ENCODE data around the gene NISCH.

Gene NISCH

GRCh38 chr3:52447512-52448355 is 7.7 kb upstream of the NISCH start:
- DNase-seq, result no peak

- DNase-seq, result no peak
These were observed 4.7 kb upstream of the NISCH start for GRCh38 chr3:52450489-52451236.

GRCh38 chr3:52451237-52452083 is 3.9 kb upstream of the NISCH start:
- DNase-seq, result no peak

- no peak for DNase-seq
These were observed 3.3 kb upstream of the NISCH start for GRCh38 chr3:52452126-52452525.

GRCh38 chr3:52452570-52453221 is 2.7 kb upstream of the NISCH start:
- DNase-seq, result no peak

- DNase-seq, result no peak
These were observed 1.7 kb upstream of the NISCH start, which contains the start of gene TNNC1 for GRCh38 chr3:52453496-52454249. TSS of gene TNNC1 (minus strand) at chr3:52454041. CDS start at chr3:52454015, 26 bp downstream.

GRCh38 chr3:52454250-52454937 is 1.0 kb upstream of the NISCH start:
- no peak for DNase-seq

- no peak for DNase-seq
These were observed 494 bp upstream of the NISCH start for GRCh38 chr3:52454938-52455282.

GRCh38 chr3:52456169-52456799 is 880 bp downstream of the NISCH start:
- DNase-seq, result no peak

- DNase-seq, result no peak
These were observed 1.4 kb downstream of the NISCH start for GRCh38 chr3:52456800-52457183.

GRCh38 chr3:52458031-52458760 is 2.8 kb downstream of the NISCH start:
- DNase-seq, result no peak

GRCh38 chr3:52458770-52459545 is 3.6 kb downstream of the NISCH start:
- no peak for DNase-seq

GRCh38 chr3:52461874-52462273 is 6.5 kb downstream of the NISCH start:
- DNase-seq, result no peak

- DNase-seq, result no peak
These were observed 8.0 kb downstream of the NISCH start for GRCh38 chr3:52463416-52463815.

- no peak for DNase-seq
These were observed 12.9 kb downstream of the NISCH start for GRCh38 chr3:52468336-52468735.

GRCh38 chr3:52469001-52469400 is 13.6 kb downstream of the NISCH start:
- no peak for DNase-seq

GRCh38 chr3:52470920-52471319 is 15.5 kb downstream of the NISCH start:
- no peak for DNase-seq

- peak; percentile 36 to 56 for DNase-seq
These were observed 16.2 kb downstream of the NISCH start for GRCh38 chr3:52471371-52472238.
